ENCODE measurements around the gene HAPSTR1. TPM values are rescaled to one million over a fixed set of nuclear protein-coding genes. Genes with fewer than 3 reads are reported as not detected.

The HAPSTR1 gene
- polyA plus RNA-seq, 1 donor (not counting 4 experiments of a cell fraction or from before 2014, with no cell fraction given) = 46.5 TPM

- Histone ChIP-seq H3K79me2 (ENCODE audit: control insufficient read depth, insufficient read depth, low read length) (no peaks in the 10 kb centered on the region), H3K4me1 (ENCODE audit: control insufficient read depth, extremely low read depth, insufficient read depth, low read length) (no peaks in the 10 kb centered on the region), H3K9ac (ENCODE audit: control insufficient read depth, extremely low read depth, insufficient read depth, low read length) (no peak overlapping the region), H3K4me3 (ENCODE audit: control insufficient read depth in 2 of 3, extremely low read depth in 1 of 3, insufficient read depth in 2 of 3, low read depth in 1 of 3, low read length in 3 of 3) (no peak overlapping the region), H3K9me1 (ENCODE audit: control insufficient read depth, extremely low read depth, insufficient read depth, low read length) (no peaks in the 10 kb centered on the region), H3K27me3 (ENCODE audit: control insufficient read depth, extremely low read depth, insufficient read depth, low read length) (peaks cover 4% of the 10 kb centered on the region), H3K4me2 (ENCODE audit: control insufficient read depth, extremely low read depth, insufficient read depth, low read depth, low read length) (peak overlapping the region; percentile 29), H3K36me3 (ENCODE audit: control insufficient read depth in 2 of 2, extremely low read depth in 1 of 2, insufficient read depth in 2 of 2, low read length in 2 of 2) (no peaks in the 10 kb centered on the region), H3K9me3 (ENCODE audit: control insufficient read depth, low read depth, low read length) (no peaks in the 10 kb centered on the region), H4K20me1 (ENCODE audit: control insufficient read depth, extremely low read depth, insufficient read depth, low read length) (no peaks in the 10 kb centered on the region), H3K27ac (ENCODE audit: control insufficient read depth, insufficient read depth, low read length) (no peak overlapping the region), H2AFZ (ENCODE audit: control insufficient read depth, low read length) (no peak overlapping the region)
- DNase-seq (ENCODE audit: low read depth, low spot score) (no peak), FAIRE-seq (no peak)
- dilution Hi-C loops (cut with MboI; ENCODE audit: extremely low pct_ligation_motif_present, low sequenced_read_pairs) = no loop called here
- TF ChIP-seq, protein P1, sequence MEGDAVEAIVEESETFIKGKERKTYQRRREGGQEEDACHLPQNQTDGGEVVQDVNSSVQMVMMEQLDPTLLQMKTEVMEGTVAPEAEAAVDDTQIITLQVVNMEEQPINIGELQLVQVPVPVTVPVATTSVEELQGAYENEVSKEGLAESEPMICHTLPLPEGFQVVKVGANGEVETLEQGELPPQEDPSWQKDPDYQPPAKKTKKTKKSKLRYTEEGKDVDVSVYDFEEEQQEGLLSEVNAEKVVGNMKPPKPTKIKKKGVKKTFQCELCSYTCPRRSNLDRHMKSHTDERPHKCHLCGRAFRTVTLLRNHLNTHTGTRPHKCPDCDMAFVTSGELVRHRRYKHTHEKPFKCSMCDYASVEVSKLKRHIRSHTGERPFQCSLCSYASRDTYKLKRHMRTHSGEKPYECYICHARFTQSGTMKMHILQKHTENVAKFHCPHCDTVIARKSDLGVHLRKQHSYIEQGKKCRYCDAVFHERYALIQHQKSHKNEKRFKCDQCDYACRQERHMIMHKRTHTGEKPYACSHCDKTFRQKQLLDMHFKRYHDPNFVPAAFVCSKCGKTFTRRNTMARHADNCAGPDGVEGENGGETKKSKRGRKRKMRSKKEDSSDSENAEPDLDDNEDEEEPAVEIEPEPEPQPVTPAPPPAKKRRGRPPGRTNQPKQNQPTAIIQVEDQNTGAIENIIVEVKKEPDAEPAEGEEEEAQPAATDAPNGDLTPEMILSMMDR (optimal IDR thresholded peaks at IDR 0.05 in 1 of 3, IDR thresholded peaks at IDR 0.05 in 1 of 3, conservative IDR thresholded peaks at IDR 0.05 in 1 of 3; ENCODE audit: extremely low read depth in 1 of 3, insufficient read depth in 2 of 3, low read length in 3 of 3) = peak; percentile 88 to 95 (median 94)
- no peak for TF ChIP-seq EZH2 (IDR thresholded peaks at IDR 0.05; ENCODE audit: low read length)
These were observed 47.5 kb downstream of the HAPSTR1 start for GRCh38 chr16:9138731-9139501.

- no peak for DNase-seq (ENCODE audit: low read depth, low spot score)
- Histone ChIP-seq H3K4me1 (ENCODE audit: control insufficient read depth, extremely low read depth, insufficient read depth, low read length) (no peaks in the 10 kb centered on the region), H3K4me2 (ENCODE audit: control insufficient read depth, extremely low read depth, insufficient read depth, low read depth, low read length) (no peak overlapping the region), H3K9me3 (ENCODE audit: control insufficient read depth, low read depth, low read length) (no peaks in the 10 kb centered on the region), H2AFZ (ENCODE audit: control insufficient read depth, low read length) (no peak overlapping the region), H3K36me3 (ENCODE audit: control insufficient read depth in 2 of 2, extremely low read depth in 1 of 2, insufficient read depth in 2 of 2, low read length in 2 of 2) (no peaks in the 10 kb centered on the region), H3K9ac (ENCODE audit: control insufficient read depth, extremely low read depth, insufficient read depth, low read length) (no peak overlapping the region), H3K4me3 (ENCODE audit: control insufficient read depth in 2 of 3, extremely low read depth in 1 of 3, insufficient read depth in 2 of 3, low read depth in 1 of 3, low read length in 3 of 3) (no peak overlapping the region), H3K9me1 (ENCODE audit: control insufficient read depth, extremely low read depth, insufficient read depth, low read length) (no peaks in the 10 kb centered on the region), H3K27ac (ENCODE audit: control insufficient read depth, insufficient read depth, low read length) (no peak overlapping the region), H4K20me1 (ENCODE audit: control insufficient read depth, extremely low read depth, insufficient read depth, low read length) (no peaks in the 10 kb centered on the region), H3K27me3 (ENCODE audit: control insufficient read depth, extremely low read depth, insufficient read depth, low read length) (peaks cover 4% of the 10 kb centered on the region), H3K79me2 (ENCODE audit: control insufficient read depth, insufficient read depth, low read length) (no peaks in the 10 kb centered on the region)
- TF ChIP-seq, protein P1 (optimal IDR thresholded peaks at IDR 0.05 in 1 of 3, IDR thresholded peaks at IDR 0.05 in 1 of 3, conservative IDR thresholded peaks at IDR 0.05 in 1 of 3; ENCODE audit: extremely low read depth in 1 of 3, insufficient read depth in 2 of 3, low read length in 3 of 3) = no peak
- no peak for TF ChIP-seq EZH2 (IDR thresholded peaks at IDR 0.05; ENCODE audit: low read length)
- dilution Hi-C loops (cut with MboI; ENCODE audit: extremely low pct_ligation_motif_present, low sequenced_read_pairs) = no loop called here
- FAIRE-seq = no peak
These were observed 48.5 kb downstream of the HAPSTR1 start for GRCh38 chr16:9139965-9140364.

Other genes starting within 250 kb of the HAPSTR1 start
- 61.9 to 90.8 TPM (median 88.4 TPM) in 3 replicates for gene CARHSP1, start 222.6 kb upstream of the HAPSTR1 start, polyA plus RNA-seq
- not detected in 3 replicates for gene LITAFD, start 209.3 kb upstream of the HAPSTR1 start, polyA plus RNA-seq
- 25.4 to 63.4 TPM (median 36.5 TPM) in 3 replicates for gene USP7, start 127.7 kb upstream of the HAPSTR1 start, polyA plus RNA-seq